Smooth muscle cell (in vitro differentiated cells): Measurements from ENCODE around the gene SSR4. TPM values are rescaled to one million over a fixed set of nuclear protein-coding genes. Genes with fewer than 3 reads are reported as not detected.

Experiments
- DNase-seq: peaks from one replicate; lab custom pipeline; 2025; ENCODE audit not compliant: unreplicated experiment; lab: John Stamatoyannopoulos, UW
- H2AFZ ChIP-seq: fragments of 200-600 bp; sonication (generic); 2 replicates; pipeline ENCODE4 v1.6.0; 2016; ENCODE audit warnings: antibody characterized with exemption, low read depth, mild to moderate bottlenecking
- H3F3A ChIP-seq: fragments of 200-600 bp; sonication (generic); 2 replicates; pipeline ENCODE4 v1.6.0; 2017; ENCODE audit warnings: antibody characterized with exemption, low read depth
- H3K27ac ChIP-seq: fragments of 200-600 bp; sonication (generic); 2 replicates; pipeline ENCODE4 v1.5.1; 2016; ENCODE audit warnings: low read depth, mild to moderate bottlenecking
- H3K27me3 ChIP-seq: fragments of 200-600 bp; sonication (generic); 2 replicates; pipeline ENCODE4 v1.6.1; 2016; ENCODE audit warnings: low read depth, mild to moderate bottlenecking
- H3K36me3 ChIP-seq: fragments of 200-600 bp; sonication (generic); 2 replicates; pipeline ENCODE4 v1.5.1; 2016; ENCODE audit warnings: low read depth
- H3K4me1 ChIP-seq: fragments of 200-600 bp; sonication (generic); 2 replicates; pipeline ENCODE4 v1.5.1; 2016; ENCODE audit warnings: low read depth
- H3K4me2 ChIP-seq: fragments of 200-600 bp; sonication (generic); 2 replicates; pipeline ENCODE4 v1.6.0; 2016; ENCODE audit warnings: mild to moderate bottlenecking
- H3K4me3 ChIP-seq: fragments of 200-600 bp; sonication (generic); 2 replicates; pipeline ENCODE4 v1.5.1; 2016; ENCODE audit warnings: mild to moderate bottlenecking
- H3K79me2 ChIP-seq: fragments of 200-600 bp; sonication (generic); 2 replicates; pipeline ENCODE4 v1.6.0; 2016; ENCODE audit warnings: low read depth, mild to moderate bottlenecking
- H3K9ac ChIP-seq: fragments of 200-600 bp; sonication (generic); 2 replicates; pipeline ENCODE4 v1.6.0; 2016; ENCODE audit warnings: low read depth
- H3K9me3 ChIP-seq: fragments of 200-600 bp; sonication (generic); replicated peaks from 2 replicates; pipeline ENCODE4 v1.5.1; 2016; ENCODE audit warnings: low read depth
- H4K20me1 ChIP-seq: fragments of 200-600 bp; sonication (generic); 2 replicates; pipeline ENCODE4 v1.6.0; 2016; ENCODE audit warnings: low read depth
- WGBS: methylation state at CpG from one replicate; pipeline ENCODE4 v1.1.7; 2016; ENCODE audit warnings: low lambda C conversion rate; 5-methylcytosine and 5-hydroxymethylcytosine counted together
- polyA plus RNA-seq: library from polyadenylated mRNA; unstranded; fragments of >200 nt; fragmentation: Nextera tagmentation; extraction: Ambion mirVana; gene quantifications from 2 replicates; pipeline ENCODE4 v1.2.1, GENCODE V29; 2016
- total RNA-seq: library from RNA; depleted of rRNA; stranded (reverse); fragments of >200 nt; gene quantifications from 2 replicates; pipeline ENCODE4 v1.2.3, GENCODE V29; 2014
- TF ChIP-seq, protein P1 (sequence below): fragments of 200-600 bp; sonication (generic); IDR thresholded peaks from 2 replicates; pipeline ENCODE4 v1.5.1; 2017; ENCODE audit warnings: borderline replicate concordance, mild to moderate bottlenecking, antibody characterized with exemption; ENCODE audit not compliant: insufficient read depth, poor library complexity, severe bottlenecking

Gene SSR4
- total and polyA plus RNA-seq, 2 experiments from 2014 or later, result 443 to 677 TPM

DNA sequence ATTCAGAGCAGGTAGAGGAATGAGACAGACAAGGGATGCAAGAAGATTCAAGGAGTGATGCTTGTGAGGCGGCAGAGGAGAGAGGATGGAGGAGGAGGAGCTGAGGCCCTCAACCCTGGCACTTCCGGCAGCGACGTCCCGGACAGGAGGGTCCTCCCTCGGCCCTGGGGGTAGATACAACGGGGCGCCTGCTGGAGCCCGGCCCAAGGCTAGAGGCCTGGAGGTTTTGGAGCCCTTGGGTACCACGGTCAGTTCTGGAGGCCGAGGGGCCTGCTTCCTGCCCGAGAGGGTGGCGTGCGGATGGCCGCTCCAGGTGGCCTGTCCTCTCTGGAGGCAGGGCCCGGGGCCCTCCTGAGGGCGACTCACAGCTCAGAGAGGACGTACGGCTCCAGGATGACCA, 13.5 kb downstream of the SSR4 start:
- no peaks in the 10 kb centered on the region for H3K9me3 ChIP-seq
- no peaks in the 10 kb centered on the region for H3K79me2 ChIP-seq

DNA sequence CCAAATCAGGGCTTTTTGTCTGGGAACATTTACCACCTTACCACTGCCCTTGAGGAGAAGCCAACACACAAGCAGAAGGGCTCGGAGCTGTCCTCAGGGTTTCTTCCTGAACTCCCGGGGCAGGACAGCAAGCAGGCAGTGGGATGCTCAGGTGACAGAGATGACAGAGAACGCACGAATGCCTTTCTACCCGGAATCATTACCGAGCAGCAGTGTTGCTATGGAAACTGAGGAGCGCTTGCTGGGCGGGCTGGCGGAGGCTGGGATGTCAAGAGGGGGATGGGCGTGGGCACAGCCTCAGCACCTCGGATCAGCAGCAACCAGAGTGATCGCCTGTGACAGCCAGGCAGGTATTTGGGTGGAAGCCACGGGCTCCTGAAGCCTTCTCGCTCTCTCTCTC, 17.8 kb downstream of the SSR4 start:
- Histone ChIP-seq H3F3A (no peaks in the 10 kb centered on the region), H3K4me2 (no peak overlapping the region), H3K9me3 (no peaks in the 10 kb centered on the region), H3K9ac (no peak overlapping the region), H3K36me3 (no peaks in the 10 kb centered on the region), H2AFZ (no peak overlapping the region), H3K79me2 (no peaks in the 10 kb centered on the region), H3K27ac (no peak overlapping the region), H3K27me3 (no peaks in the 10 kb centered on the region), H3K4me3 (no peak overlapping the region), H3K4me1 (no peaks in the 10 kb centered on the region), H4K20me1 (no peaks in the 10 kb centered on the region)
- no peak for DNase-seq
- TF ChIP-seq, protein P1, sequence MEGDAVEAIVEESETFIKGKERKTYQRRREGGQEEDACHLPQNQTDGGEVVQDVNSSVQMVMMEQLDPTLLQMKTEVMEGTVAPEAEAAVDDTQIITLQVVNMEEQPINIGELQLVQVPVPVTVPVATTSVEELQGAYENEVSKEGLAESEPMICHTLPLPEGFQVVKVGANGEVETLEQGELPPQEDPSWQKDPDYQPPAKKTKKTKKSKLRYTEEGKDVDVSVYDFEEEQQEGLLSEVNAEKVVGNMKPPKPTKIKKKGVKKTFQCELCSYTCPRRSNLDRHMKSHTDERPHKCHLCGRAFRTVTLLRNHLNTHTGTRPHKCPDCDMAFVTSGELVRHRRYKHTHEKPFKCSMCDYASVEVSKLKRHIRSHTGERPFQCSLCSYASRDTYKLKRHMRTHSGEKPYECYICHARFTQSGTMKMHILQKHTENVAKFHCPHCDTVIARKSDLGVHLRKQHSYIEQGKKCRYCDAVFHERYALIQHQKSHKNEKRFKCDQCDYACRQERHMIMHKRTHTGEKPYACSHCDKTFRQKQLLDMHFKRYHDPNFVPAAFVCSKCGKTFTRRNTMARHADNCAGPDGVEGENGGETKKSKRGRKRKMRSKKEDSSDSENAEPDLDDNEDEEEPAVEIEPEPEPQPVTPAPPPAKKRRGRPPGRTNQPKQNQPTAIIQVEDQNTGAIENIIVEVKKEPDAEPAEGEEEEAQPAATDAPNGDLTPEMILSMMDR, result no peak
- WGBS, result 81% methylated on average over 14 of the region's 14 CpGs

More for the DNA sequence above, 13.5 kb downstream of the SSR4 start:
- WGBS, result 92% methylated on average over 19 of the region's 19 CpGs
- Histone ChIP-seq H3K9ac (no peak overlapping the region), H3F3A (no peaks in the 10 kb centered on the region), H3K27me3 (no peaks in the 10 kb centered on the region), H4K20me1 (no peaks in the 10 kb centered on the region), H3K4me2 (no peak overlapping the region), H3K27ac (no peak overlapping the region), H3K4me1 (no peaks in the 10 kb centered on the region), H3K4me3 (no peak overlapping the region), H3K36me3 (no peaks in the 10 kb centered on the region), H2AFZ (no peak overlapping the region)
- TF ChIP-seq, protein P1, result no peak
- no peak for DNase-seq

DNA sequence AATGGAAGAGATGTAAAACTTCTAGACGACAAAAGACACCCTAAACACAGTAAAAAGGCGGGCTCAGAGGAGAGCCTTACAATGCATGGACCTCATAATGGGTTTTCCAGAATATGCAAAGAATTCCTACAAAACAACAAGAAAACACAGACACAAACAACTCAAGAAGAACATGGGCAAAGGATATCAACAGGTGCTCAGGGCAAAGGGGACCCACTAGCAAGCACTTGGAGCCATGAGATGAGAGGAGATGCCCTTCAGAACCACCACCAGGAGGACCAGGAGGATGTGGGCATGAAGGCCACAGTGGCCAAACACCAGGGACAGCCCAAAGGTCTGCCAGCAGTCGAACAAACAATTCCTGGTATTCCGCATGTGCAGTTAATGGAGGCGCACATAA, 18.7 kb downstream of the SSR4 start:
- TF ChIP-seq, protein P1, result no peak
- no peaks in the 10 kb centered on the region for H3K36me3 ChIP-seq
- WGBS, result 80% methylated on average over 5 of the region's 5 CpGs
- H3K27me3 ChIP-seq, result no peaks in the 10 kb centered on the region
- no peaks in the 10 kb centered on the region for H3K79me2 ChIP-seq
- no peak overlapping the region for H3K27ac ChIP-seq
- no peak overlapping the region for H2AFZ ChIP-seq
- H4K20me1 ChIP-seq, result no peaks in the 10 kb centered on the region
- DNase-seq, result no peak
- H3K4me2 ChIP-seq, result no peak overlapping the region
- H3F3A ChIP-seq, result no peaks in the 10 kb centered on the region
- H3K4me3 ChIP-seq, result no peak overlapping the region
- H3K4me1 ChIP-seq, result no peaks in the 10 kb centered on the region
- no peaks in the 10 kb centered on the region for H3K9me3 ChIP-seq
- H3K9ac ChIP-seq, result no peak overlapping the region

DNA sequence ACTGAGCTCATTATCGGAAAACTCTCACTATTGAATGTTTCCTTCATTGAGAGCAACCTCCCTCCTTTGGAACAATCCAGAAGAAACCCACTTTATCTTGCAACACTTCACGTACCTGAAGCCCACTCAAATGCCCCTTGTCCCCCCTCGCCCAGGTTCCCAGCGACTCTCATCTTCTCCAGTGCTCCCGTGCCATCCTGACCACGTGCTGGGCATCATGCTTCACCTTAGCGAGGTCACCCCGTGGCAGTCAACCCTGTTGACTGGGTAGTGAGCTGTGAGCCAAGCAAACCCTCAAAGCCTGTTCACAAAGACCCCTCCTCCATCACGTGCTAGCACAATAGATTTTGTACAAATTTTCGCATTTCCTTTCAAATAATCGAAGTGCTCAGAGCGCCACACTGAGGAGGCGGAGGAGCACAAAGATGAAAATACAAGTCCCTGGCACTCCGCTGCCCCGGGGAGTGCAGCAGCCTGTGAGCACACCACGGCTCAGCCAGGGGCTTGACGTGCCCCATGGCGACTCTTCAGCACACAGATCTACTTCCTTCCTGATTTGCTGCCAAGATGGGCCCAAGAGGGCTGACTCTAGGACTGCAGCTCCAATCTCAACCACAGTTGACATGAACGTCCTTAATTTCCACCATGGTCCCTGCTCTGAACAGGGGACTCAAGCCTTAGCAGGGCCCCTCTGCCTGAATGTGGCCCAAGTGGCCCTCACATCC, 20.3 kb downstream of the SSR4 start:
- no peaks in the 10 kb centered on the region for H3F3A ChIP-seq
- no peak overlapping the region for H3K9ac ChIP-seq
- H2AFZ ChIP-seq, result no peak overlapping the region
- no peak overlapping the region for H3K4me3 ChIP-seq
- no peaks in the 10 kb centered on the region for H3K79me2 ChIP-seq
- TF ChIP-seq, protein P1, result no peak
- no peak overlapping the region for H3K27ac ChIP-seq
- H3K9me3 ChIP-seq, result no peaks in the 10 kb centered on the region
- no peak for DNase-seq
- no peaks in the 10 kb centered on the region for H3K27me3 ChIP-seq
- H3K4me1 ChIP-seq, result no peaks in the 10 kb centered on the region
- H3K4me2 ChIP-seq, result no peak overlapping the region
- no peaks in the 10 kb centered on the region for H4K20me1 ChIP-seq
- no peaks in the 10 kb centered on the region for H3K36me3 ChIP-seq
- WGBS, result 84% methylated on average over 19 of the region's 19 CpGs
